Measurements from ENCODE around the gene KIAA0930.

The KIAA0930 gene

GRCh38 chr22:45240810-45241631 is at the start of gene KIAA0930:
Gene KIAA0930 (minus strand): TSS chr22:45240894. CDS start chr22:45240703, 191 bp downstream.
- DNase-seq (ENCODE audit: low spot score), result peak; percentile 98
- no peak for TF ChIP-seq CTCF (IDR thresholded peaks at IDR 0.05; ENCODE audit: extremely low read depth, missing control alignments)

GRCh38 chr22:45286854-45287551 is 46.3 kb upstream of the KIAA0930 start:
- DNase-seq (ENCODE audit: low spot score), result no peak
- no peak for TF ChIP-seq CTCF (IDR thresholded peaks at IDR 0.05; ENCODE audit: extremely low read depth, missing control alignments)

- TF ChIP-seq CTCF (IDR thresholded peaks at IDR 0.05; ENCODE audit: extremely low read depth, missing control alignments), result no peak
- DNase-seq (ENCODE audit: low spot score), result no peak
Observed at GRCh38 chr22:45285263-45286058, 44.8 kb upstream of the KIAA0930 start.

- peak; percentile 57 for DNase-seq (ENCODE audit: low spot score)
- no peak for TF ChIP-seq CTCF (IDR thresholded peaks at IDR 0.05; ENCODE audit: extremely low read depth, missing control alignments)
Observed at GRCh38 chr22:45284705-45285262, 44.1 kb upstream of the KIAA0930 start, which contains the start of gene UPK3A. Gene UPK3A (plus strand): TSS chr22:45284949. CDS start chr22:45285014, 65 bp downstream.

- DNase-seq (ENCODE audit: low spot score), result no peak
- no peak for TF ChIP-seq CTCF (IDR thresholded peaks at IDR 0.05; ENCODE audit: extremely low read depth, missing control alignments)
Observed at GRCh38 chr22:45281010-45281409, 40.3 kb upstream of the KIAA0930 start.

- no peak for TF ChIP-seq CTCF (IDR thresholded peaks at IDR 0.05; ENCODE audit: extremely low read depth, missing control alignments)
- no peak for DNase-seq (ENCODE audit: low spot score)
Observed at GRCh38 chr22:45280587-45280980, 39.9 kb upstream of the KIAA0930 start.
